ENCODE results near the gene BTBD8.

DNA sequence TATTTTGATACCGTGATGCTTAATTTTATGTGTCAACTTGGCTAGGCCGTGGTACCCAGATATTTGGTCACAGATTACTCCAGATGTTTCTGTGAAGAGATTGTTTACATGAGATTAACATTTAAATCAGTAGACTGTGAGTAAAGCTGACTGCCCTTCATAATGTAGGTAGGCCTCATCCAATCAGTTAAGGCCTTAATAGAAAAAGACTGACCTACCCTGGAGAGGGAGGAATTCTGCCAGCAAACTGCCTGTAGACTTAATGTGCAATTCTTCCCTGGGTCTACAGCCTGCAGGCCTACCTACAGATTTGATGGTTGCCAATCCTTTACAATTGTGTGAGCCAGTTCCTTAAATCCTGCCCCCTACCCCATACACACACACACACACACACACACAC lies 9.3 kb upstream of the BTBD8 start:
- TF ChIP-seq EZH2 (IDR thresholded peaks at IDR 0.05) (no peak), POLR2AphosphoS5 (IDR thresholded peaks at IDR 0.05; ENCODE audit: borderline replicate concordance, low read depth, low read length) (no peak)
